Embryonic facial prominence (tissue), 1 donor: Measurements from ENCODE around the gene PIK3AP1.
A peak's percentile ranks its signal among the peaks of the same experiment; 100 is the strongest.

Experiments
- DNase-seq: peaks from one replicate; pipeline ENCODE4 v3.0.0-alpha.2; 2016; ENCODE audit errors: extremely low spot score

The PIK3AP1 gene

DNA sequence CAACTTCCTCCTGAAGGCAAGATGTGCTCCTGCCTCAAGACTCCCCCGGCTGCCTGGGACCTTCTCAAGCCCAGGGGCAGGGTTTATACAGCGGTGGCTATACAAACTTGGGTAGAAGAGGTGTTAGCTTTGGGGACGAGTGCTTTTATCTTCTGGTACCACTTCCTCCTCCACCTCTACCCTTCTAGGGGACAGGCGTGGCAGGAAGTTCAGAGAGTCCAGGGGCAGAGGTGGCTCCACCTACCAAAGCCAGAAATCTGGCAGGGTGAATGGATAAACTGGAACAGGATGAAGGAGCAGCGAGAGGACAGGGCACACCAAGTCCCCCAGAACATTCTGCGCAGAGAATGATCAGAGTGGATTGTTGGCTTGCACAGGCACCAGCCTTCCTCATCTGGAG is 109.5 kb downstream of the PIK3AP1 start:
- DNase-seq = no peak

DNA sequence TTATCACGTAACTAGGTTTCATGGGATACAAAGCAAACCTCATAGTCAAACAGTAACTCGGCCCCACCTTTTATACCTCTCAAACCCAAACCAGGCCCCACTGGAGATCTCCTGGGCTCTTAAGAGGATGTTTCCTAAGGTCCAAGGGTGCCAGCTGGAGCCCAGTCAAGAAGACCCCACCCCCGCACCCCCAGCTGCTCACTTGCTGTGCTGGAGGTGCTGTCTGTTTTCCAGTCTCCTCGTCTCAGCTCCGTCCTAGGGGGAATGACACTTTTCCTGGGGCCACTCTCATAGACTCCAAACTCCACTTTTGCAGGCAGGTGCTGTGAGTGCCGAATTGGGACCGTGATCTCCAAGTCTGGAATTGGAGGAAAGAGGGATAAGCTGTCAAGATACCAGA is 110.8 kb downstream of the PIK3AP1 start:
- no peak for DNase-seq

DNA sequence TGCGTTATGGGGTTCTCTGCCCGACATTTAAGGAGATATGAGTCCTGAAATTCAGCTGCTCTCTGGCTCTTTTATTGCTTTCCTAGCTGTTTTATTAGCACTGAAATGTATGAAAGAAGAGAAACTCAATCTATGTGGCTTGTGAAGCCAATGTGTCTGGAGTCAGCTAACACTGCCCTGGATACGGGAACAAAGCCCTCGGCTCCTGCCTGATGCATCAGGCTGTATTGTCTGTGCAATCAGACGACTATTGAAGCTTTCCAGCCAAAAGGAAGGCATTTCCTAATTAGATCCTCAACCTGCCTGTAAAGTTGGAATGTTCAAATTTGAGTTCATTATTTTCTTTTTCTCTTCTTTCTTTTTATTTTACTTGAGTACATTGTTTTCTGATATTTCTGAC is 111.5 kb downstream of the PIK3AP1 start:
- DNase-seq = no peak

DNA sequence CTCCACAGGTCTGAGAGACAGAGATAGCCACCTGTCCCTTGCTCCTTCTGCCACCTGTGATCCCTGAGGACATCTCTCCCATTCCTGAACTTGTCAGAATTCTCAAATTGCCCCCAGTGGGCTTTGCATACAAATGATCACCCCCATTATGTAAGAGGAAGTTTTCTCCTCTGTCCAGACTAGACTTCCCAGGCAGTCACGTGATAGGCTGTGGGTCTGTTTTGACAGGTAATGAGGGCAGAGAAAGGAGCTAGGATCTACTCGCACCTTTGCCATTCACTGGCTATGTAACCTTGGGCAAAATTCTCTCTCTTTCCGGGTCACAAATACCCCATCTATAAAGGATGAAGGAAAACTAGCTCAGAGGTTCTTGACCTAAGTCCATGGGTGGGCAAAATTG is 112.1 kb downstream of the PIK3AP1 start:
- no peak for DNase-seq

DNA sequence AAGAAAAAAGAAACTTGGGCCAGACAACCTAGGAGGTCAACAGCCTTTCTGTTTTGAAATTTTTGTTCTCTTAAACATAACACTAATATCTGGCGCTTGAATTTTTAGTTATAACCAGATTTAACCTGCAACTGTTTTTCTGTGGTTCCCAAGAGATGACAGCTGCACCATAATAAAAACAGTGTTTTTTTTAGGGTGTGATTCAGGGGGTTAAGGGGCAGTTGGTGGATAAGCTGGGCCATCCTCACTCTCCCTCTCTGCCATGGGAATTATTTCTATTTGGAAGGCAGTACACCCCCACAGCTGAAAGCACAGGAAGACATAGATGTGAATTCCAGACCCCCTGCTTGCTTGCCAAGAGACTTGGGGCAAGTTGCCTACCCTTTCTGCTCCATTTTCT is 113.4 kb downstream of the PIK3AP1 start:
- no peak for DNase-seq

DNA sequence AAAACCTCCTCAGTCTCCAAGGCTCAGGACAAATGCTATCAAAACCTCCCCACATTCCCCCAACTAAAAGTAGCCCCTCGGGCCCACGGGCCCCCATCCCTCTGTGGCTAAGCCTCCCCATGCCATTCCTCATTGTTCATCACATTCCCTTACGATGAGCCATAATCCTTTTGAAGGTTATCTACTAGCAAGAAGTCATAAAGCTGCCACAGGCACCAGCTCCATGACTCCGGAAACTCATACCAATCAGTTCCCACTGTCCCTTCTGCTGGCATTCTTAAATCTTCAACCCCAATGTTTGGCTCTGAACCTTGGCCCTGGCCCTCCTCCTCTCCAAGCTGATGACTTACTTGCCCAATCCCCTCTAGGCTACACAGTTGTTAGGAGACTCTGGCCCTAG is 114.1 kb downstream of the PIK3AP1 start:
- no peak for DNase-seq

DNA sequence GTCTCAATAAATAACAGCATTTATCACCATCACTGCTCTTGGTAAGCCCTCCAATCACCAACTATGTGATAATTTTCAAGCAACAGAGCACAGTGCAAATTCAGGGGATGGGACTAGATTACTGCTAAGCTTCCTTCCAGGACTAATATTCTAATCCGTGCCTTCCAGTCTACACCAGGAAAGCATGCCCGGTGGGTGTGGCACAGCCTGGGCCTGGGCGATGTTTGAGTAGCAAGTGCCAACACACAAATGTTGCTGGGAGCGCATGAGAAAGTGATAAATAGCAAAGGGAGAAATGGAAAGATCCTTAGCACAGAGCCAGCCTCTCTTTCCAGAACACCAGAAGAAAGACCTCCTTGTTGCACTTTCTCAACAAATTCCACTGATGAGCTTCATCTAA is 120.0 kb downstream of the PIK3AP1 start:
- DNase-seq = no peak

DNA sequence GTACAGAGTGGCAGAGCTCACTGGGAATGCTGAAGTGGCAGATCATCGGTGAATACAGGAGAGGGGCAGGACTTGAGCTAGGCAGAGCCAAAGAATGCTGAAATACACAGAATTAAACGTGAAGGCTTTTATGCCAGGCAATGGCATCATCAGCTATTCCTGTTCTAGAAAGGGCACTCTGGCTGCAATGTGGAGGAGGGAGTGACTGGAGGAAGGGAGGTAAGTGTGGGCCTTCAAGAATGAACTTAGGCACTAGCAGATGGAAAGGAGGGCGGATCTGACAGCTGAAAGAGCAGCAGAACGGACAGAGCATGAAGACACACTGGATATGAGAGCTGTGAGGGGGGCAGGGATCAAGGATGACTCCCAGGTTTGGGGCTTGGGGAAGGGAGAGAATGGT is 121.5 kb downstream of the PIK3AP1 start:
- no peak for DNase-seq

DNA sequence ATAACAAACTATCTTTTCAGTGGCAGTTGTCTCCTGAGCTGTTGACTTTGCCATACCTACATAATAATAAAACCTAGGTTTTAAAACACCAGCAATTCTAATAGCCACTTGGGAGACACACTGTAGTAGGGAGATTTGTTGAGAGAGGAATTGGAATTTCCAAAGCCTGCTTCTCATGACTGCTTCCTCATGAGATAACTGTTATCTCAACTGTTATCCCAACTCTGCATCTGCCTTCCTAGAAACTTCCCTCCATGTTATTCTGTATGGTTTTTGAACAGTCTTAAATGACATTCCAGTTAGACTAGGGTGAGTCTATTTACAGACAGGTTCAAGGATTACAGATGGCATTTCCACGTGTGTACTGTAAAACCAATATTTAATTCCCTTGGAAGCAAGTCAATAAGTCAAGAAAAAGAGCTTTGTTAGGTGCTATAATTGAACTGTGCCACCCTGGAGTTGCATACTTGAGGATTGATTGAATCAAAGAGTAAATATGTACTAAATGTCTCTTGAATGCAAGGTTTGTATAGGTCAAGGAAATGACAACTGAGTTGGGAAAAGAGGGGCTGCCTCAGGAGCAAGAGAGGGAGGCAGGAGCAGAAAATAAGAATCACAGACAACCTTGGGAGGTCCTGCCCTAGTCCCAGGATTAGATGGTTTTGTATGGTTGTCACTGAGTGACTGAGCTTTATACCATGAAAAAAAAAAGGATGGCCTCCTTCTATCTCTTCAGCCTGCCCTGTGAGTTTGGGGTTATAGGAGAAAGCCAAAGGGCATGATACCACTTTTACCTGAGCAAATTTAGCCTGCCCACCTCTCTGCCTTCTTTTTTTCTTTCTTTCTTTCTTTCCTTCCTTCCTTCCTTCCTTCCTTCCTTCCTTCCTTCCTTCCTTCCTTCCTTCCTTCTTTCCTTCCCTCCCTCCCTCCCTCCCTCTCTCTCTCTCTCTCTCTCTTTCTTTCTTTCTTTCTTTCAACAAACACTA is 123.6 kb downstream of the PIK3AP1 start:
- DNase-seq = no peak

DNA sequence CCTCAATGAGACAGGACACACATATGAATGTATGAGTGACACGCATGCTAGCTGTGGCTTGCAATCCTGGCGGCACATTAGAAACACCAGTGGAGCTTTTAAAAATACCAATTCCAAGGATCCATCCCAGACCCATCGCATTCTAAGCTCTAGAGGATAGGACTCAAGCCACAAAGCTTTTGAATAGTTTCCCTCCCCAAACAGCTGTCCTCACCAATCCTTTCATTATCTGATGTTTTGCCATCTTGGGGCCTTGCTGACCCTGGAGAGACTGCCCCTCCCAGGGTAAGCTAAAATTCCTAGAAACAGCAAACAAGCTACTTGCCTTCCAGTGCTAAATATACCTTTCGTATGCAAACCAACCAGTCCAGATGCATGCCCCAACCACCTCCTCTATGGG is 124.6 kb downstream of the PIK3AP1 start:
- no peak for DNase-seq

DNA sequence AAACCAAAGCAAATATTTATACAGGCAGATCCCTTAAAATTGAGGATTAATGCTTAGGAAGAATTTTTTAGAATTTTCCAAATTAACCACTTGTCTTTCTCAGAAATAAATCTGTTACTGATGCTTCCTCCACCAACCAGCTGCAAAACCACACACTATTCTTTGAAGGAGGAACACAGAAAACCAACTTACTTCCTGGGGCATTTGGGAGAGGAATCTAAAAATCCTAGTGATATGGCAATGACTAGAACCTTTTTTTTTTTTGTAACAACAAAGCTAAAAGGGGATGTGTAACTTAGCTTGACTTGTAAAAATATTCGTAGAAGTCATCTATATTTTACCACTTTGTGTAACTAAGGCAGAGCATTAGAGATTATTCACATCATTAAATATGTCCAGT is 128.4 kb downstream of the PIK3AP1 start:
- no peak for DNase-seq

DNA sequence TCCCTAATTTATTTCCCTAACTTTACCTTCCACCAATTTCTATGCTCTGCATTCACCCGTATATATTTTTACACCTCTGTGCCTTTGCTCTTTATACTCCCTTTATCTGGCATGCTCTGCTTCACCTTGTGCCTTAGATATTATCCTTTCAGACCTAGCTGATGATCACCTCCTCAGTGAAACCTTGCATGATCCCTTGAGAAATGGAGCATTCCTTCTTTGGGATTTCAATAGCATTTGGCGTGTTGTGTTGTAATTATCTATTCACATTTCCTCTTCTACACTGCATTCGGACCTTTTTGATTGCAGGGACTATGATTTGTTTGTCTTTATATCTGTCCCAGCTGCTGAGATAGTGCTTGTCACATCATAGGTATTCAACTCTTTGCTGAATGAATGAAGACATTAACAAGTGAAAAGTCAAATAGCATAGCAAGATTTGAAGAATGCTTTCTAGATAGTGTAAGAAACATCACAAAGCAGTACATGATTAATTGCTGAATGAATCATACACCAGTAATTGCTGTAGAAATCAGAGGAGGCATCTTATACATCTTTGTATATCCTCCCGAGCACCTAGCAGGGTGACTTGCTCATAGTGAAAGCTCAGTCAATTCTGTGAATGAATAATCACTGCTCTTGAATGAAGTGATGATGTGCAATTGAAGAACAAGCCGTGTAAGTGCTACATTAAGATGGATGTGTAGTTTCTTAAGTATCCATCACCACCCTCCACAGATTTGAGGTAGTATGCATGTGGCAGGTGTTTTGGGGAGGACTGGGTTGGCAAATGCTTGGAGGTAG is 131.5 kb downstream of the PIK3AP1 start:
- no peak for DNase-seq

DNA sequence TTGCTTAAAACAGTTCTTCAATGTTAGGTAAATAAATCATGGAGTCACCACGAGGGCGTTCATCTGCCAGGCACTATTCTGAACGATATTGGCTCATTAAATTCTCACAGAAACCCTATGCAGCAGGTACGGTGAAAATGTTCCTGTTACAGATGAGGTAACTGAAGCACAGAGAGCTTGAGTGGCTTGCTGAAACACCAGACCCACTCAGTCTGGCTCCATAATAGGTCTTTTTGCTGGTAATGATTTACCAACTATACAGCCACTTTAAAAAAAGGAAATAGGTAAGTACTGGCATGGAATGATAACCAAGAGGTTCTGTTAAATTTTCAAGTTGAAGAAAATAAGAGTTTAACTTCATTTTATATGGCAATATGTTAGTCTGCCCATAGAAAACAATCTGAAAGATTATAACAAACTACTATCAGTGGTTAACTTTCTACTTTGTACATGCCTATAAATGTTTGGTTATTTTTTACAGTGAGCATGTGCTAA is 132.2 kb downstream of the PIK3AP1 start:
- DNase-seq = no peak

DNA sequence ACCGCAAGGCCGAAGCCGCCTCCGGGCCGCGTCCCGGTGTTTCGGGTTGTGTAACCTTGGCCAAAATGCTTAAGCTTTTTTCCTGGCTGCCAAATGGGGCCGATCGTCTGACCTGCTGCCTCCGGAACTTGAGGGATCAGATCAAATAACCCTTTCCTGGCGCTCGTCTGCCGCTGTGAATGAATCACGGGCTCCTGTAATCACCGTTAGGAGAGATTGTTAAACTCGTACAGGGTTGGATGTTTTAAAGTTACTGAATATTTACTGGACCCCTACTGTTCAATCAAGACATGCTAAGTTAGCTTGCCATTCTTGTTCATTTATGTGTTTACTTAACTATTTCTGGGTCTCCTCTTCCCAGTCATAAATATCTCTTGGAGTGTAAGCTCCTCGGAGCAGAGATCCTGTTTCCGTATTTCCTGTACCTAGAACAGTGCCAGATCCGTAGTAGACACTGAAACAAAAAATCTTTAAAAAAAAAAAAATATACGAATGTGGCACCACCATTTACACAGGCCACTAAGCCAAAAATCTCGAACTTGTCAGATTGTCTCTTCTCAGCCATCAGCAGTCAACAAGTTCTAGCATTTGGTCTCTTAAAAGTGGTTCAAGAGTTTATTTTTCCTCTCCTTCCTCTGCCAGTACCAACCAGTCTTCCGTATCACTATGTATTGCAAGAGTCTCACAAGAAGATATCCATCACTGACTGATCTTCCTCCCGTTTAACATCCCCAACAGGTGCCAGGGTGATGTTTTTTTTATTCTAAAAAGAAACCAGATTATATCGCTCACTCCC is 132.9 kb downstream of the PIK3AP1 start:
- DNase-seq = peak; percentile 55

DNA sequence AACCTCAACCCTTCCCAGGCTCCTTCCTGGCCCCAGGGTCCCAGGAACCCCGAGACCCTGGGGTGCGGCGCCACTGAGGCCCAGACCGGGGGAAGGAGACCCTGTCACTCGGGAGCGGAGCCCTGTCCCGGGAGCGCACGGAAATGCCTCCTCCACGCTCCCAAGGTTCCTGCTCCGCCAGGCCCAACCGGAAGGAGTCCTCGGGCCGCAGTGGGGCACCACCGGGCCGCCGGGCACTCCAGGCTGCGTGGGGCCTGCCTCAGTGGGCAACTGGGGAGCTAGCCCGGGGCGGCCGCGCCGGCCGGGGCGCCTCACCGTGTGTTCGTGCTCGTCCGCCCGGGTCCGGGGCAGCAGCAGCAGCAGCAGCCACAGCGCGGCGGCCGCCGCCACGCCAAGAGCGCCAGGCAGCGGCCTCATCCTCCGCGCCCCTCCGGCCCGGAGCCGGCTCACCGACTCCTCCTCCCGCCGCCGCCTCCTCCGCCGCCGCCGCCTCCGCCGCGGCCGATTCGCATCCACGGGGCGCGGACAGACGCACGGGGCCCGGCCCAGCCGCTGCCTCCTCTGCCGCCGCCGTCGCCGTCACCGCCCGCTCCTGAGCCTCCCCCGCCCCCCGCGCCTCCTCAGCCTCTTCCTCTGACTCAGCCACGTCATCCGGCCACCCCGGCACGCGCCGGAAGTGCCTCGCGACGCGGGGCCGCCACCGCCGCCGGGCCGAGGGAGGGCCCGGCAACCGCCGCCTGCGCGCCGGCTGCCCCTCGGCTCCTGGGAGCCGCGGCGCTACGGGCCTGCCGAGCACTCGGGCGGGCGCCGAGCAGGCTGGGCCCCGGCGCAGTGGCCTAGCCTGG is 133.7 kb downstream of the PIK3AP1 start, which contains the start of gene TM9SF3:
Gene TM9SF3, minus strand, starts transcription at position 594 of the 845 bp plus-strand sequence. Its CDS starts 177 bp downstream, at position 417.
- peak; percentile 75 for DNase-seq

DNA sequence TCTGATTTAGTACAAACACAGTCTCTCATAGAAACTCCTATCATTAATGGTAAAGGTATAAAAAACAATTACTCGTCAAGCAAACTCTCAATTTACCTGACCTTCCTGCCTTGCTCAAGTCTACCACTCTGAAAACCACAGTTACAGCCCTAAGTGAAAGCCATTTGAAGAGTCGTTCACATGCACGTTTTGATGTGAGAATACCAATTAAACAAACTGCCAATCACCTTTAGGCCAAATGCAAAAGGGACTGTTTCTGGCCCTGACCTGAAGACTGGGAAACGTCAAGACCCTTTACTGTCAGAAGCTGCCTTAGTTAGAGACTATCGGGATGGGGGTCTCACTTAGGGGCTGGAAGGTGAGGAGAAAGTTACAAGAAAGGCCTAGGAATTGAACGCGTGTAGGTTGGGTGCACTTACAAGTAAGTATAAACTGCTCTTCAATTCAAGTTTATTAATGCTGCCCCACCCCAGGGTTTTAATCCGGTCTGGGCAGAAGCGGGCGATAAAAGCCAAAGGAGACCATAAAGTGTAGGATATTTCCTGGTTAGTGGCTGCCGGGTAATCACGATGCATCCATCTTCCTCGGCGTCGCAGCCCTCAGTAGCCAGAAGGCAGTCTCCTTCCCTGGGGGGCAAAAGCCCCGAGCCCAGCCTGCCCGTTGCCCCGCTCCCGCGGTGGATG is 134.4 kb downstream of the PIK3AP1 start:
- no peak for DNase-seq

DNA sequence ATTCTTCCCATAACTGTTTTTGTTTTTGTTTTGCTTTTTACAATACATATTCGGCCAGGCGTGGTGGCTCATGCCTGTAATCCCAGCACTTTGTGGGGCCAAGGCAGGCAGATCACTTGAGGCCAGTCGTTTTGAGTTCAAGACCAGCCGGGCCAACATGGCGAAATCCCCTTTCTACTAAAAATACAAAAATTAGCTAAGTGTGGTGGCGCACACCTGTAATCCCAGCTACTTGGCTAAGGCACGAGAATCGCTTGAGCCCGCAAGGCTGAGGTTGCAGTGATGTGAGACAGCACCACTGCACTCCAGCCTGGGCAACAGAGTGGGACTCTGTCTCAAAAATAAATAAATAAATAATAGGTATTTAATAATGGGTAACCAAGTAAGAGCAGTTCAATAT is 135.8 kb downstream of the PIK3AP1 start:
- DNase-seq = no peak

DNA sequence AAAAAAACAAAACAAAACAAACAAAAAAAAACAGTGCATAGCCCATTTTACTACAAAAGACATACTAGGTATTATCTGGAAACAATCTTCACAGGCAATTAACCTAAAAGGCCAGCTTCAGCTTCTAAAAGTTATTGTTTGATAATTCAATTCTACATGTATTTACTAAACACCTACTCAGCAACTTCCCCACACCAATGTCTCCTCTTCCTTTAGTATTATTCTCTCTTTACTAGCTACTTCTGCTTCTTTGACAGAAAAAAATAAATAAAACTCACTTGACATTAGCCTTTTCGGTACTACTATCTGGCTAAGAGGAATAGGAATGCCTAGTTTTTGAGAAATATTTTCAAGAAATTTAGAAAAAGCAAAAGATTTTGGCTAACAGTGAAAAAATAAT is 136.3 kb downstream of the PIK3AP1 start:
- DNase-seq = no peak

DNA sequence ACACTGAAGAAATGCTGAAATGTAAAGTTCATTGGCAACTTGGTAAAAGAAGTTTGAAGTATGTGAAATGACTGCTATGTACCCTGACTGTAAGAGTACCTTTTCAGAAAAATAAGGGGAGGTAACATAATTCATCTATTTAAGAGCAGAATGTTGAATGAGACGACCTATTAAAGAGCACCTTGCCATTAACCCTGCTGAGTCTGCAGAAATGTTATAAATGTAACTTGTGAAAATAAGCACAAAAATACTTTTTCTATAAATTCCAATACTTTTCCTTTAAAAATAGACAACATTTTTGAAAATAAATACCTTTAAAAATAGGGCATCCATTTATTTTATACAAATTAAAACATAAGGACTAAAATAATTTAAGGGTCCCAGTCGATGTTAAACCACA is 141.2 kb downstream of the PIK3AP1 start:
- no peak for DNase-seq

DNA sequence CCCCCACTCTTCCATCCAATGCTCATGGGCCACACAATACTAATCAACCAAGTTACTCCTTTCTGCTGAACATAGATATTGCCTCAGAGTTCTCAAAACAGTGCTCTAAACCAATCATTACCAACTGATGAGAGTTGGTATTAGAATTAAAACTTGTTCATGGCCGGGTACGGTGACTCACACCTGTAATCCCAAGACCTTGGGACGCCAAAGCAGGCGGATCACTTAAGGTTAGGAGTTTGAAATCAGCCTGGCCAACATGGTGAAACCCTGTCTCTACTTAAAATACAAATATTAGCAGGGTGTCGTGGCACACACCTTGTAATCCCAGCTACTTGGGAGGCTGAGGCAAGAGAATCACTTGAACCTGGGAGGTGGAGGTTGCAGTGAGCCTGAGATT is 141.7 kb downstream of the PIK3AP1 start:
- DNase-seq = no peak
